GM18951 (cell line): ENCODE measurements around the gene RCOR1.

Experiments used
- POLR2A ChIP-seq: IDR thresholded peaks from 4 replicates; pipeline ENCODE4 v1.6.1; 2011; ENCODE audit warnings: mild to moderate bottlenecking; ENCODE audit not compliant: insufficient read length, insufficient read depth; ENCODE audit errors: extremely low read depth
- in situ Hi-C: fragments of 300-500 bp; cut with MboI; formaldehyde crosslinking; loops from one replicate; pipeline ENCODE4 v1.12.0; 2022; ENCODE audit warnings: low sequenced_read_pairs, mixed read lengths, inconsistent platforms; ENCODE audit not compliant: unreplicated experiment

Gene RCOR1

DNA sequence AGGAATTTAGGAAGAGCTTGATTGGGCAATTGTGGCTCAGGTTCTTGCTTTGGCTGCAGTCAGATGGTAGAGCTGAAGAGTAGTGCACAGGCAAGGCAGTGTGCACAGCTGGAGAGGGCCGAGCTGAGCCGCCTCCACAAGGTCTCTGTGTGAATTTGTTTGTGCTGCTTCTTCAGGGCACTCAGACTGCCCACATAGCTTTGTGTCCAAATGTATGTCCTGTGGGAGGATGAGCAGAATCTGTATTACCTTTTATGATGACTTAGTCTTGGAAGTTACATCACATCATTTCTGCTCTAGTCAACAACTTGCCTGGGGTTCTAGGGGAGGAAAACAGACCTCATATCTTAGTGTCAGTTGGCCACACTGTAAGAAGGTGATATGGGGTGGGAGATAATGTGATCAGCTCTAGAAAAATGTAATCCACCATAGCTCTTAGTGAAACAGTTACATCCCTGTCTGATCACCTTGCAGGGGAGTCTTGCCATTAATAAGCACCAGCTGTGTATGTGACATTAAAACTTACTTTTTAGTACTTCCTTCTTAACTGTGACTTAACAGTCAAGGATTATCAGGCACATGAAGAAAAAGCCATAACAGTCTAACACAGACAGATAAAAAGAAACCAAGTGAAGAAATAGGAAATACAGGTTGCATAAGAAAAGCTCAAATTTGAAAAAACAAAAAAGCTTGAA, 53.4 kb downstream of the RCOR1 start:
- TF ChIP-seq POLR2A = no peak
- in situ Hi-C loops = no loop called here

DNA sequence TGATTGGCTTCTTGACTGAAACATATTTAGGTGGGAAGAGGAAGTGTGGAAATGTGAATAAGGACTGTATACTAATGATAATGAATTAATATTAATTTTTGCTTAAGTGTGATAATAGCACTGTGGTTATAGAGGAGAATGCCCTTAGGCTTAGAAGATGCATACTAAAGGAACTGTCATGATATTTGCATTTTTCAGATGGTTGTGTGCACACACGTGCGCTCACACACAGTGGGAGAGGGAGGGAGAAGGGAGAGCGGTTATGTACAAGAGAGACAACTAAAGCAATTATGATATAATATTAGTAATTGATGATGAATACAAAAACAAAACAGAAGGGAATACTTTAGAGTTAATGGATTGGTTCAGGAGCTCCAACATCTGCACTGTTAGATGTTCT, 54.2 kb downstream of the RCOR1 start:
- TF ChIP-seq POLR2A = no peak
- in situ Hi-C loops = no loop called here

DNA sequence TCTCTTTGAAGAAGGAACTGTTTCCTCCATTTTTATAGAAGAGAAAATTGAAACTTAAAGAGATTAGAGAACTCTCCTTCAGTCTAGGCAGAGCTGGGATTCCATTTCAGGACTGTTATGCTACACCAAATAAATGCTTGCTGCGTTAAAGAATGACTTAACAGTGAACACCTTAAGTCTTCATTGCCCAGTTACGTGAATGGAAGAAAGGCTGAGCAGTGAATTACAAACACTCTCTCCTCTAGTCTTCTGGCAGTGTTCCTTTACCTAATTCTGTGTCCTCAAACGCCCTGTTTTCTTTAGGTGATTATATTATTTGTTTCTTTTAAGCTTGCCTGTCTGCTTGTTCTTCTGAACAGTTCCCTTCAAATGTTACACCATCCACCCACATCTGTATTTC, 59.7 kb downstream of the RCOR1 start:
- in situ Hi-C loops = no loop called here

DNA sequence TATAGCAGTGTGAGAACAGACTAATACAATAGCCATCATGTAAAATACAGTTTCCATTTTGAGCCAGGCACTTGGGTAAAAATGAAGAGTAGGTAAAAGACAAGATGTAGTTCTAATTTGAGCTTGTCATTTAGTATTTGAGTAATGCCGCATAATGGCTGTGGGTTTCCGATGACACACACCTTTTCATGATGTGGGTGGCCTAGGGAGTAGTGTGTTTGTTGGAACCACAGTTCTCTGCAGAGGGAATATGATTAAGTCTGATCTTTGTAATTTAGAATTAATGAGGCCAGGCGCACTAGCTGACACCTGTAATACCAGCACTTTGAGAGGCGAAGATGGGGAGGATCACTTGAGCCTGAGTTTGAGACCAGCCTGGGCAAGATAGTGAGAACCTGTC, 61.8 kb downstream of the RCOR1 start:
- TF ChIP-seq POLR2A = no peak
- in situ Hi-C loops = no loop called here

More for the DNA sequence above, 59.7 kb downstream of the RCOR1 start:
- no peak for TF ChIP-seq POLR2A

DNA sequence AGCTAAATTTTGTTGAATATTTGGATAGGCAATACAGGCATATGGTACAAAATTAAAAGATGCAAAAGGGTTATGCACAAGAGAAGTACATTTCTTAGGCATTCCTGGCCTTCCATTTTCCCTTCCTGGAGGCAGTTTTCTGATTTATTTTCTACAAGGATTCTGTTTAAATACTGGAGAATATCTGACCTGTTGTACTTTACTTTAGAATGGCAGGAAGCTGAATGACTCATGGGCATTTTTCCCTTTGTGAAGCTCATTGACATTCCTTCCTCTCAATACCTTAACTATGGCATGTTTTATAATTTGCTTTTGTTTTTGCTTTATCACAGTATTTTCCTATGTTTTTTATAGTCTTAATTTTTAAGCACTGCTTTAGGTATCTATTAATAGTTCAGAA, 62.7 kb downstream of the RCOR1 start:
- no peak for TF ChIP-seq POLR2A
- in situ Hi-C loops = no loop called here

DNA sequence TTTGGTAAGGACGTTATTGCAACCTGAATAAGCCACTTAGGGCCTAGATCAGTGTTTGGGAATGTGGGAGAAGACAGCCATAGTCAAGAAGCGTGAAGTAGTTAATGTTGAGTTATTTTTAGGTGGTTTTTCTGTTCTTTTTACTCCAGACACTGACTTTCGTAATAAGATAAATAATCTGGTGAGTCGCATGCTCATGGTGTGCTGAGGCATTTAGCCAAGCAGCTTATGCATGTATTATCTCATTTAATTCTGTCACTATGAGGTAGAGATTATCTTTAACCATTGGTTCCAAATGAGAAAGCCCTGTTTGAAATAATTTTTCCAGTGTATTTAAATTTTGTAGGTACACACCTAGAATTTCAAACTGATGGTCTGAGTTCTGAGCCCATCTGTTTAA, 67.3 kb downstream of the RCOR1 start:
- no peak for TF ChIP-seq POLR2A
- in situ Hi-C loops = no loop called here

DNA sequence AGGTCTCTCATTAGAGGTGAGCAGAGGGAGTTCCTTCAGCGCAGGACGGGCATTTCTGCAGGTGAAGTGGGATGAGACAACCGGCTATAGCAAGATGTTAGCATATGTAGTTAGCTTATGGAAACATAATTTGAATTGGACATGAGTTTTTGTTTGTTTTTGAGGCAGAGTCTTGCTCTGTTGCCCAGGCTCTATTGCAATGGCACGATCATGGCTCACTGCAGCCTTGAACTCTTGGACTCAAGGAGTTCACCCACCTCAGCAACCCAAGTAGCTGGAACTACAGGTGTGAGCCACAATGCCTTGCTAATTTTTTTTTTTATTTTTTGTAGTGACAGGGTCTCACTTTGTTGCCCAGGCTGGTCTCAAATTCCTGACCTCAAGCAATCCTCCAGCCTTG, 69.2 kb downstream of the RCOR1 start:
- in situ Hi-C loops = no loop called here

DNA sequence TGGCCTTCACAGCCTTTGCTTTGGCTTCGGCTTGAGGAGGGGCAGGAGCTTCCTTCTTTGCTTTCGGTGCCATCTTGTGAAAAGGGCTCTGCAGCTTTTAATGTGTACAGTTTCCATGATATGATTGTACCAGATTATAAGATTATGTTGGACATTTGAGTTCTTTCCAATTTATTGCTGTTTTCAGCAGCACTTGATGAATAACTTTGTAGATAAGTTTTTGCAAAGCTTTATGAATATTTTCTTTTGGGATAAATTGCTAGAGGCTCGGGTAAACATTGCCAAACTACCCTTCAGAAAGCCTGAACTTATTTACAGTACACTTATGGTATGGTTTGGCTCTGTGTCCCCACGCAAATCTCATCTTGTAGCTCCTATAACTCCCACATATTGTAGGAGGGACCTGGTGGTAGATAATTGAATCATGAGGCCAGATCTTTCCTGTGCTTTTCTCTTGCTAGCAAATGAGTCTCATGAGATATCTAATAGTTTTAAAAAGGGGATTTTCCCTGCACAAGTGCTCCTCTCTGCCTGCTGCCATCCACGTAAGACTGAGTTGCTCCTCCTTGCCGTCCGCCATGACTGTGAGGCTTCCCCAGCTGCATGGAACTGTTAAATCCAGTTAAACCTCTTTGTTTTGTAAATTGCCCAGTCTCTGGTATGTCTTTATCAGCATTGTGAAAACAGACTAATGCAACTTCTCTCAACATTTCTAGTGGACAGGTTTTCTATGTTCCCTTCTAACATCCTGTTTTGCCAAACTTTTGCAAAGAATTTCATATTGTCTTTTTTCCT, 70.4 kb downstream of the RCOR1 start:
- in situ Hi-C loops = no loop called here
- TF ChIP-seq POLR2A = no peak

More for the DNA sequence above, 69.2 kb downstream of the RCOR1 start:
- no peak for TF ChIP-seq POLR2A

DNA sequence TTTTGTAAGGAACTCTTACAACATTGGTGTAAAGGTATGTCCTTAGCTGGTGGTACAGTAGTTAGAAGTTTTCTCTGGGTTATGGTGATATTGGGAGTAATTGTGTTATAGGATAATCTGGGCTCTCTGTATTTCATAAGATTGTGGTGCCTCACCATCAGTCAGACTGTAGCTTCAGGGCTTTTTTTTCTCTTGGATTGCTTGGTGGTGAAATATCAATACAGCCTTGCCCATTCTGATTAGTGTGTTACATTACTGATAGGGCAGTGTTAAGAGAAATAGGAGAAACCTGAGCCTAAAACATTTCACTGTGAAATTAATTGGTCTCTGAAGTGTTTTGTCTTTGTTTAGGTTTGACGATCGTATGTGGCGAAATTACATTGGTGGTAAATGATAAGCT, 71.0 kb downstream of the RCOR1 start:
- in situ Hi-C loops = no loop called here

DNA sequence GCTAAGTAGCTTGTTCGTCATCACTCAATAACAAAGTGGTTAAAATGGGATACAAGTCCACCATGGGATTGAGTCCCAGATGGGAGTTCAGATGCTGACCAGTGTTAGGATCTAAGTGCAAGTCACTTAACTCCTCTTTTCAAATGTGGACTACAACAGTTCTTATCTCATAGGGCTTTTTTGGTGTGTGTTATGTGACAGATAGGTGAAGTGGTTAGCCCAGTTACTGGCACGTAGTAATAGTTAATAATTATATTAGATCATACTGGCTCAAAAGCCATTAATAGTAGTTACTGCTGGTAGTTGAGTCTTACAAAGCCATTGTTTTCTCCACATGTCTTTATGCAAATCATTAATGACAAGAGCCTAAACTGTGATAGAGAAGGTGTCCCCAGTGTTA, 73.2 kb downstream of the RCOR1 start:
- in situ Hi-C loops = no loop called here
- TF ChIP-seq POLR2A = no peak

More for the DNA sequence above, 71.0 kb downstream of the RCOR1 start:
- TF ChIP-seq POLR2A = no peak

DNA sequence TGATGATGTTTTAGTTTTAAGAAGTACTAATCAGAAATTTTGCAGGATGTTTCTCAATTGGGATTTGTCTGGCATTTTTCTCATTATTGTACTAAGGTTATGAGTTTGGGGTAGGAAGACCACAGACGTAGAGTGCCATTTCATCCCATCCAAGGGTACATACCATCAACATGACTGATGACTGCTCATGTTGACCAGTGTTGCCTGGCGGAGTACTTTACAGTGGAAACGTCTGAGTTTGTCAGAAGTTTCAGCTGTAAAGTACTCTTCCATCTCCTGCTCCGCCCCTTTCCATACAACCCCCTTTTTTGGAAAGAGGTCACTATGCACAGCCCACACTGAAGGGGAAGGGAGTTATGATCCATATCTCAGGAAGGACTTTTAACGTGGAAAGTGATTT, 74.2 kb downstream of the RCOR1 start:
- in situ Hi-C loops = no loop called here
- TF ChIP-seq POLR2A = no peak

DNA sequence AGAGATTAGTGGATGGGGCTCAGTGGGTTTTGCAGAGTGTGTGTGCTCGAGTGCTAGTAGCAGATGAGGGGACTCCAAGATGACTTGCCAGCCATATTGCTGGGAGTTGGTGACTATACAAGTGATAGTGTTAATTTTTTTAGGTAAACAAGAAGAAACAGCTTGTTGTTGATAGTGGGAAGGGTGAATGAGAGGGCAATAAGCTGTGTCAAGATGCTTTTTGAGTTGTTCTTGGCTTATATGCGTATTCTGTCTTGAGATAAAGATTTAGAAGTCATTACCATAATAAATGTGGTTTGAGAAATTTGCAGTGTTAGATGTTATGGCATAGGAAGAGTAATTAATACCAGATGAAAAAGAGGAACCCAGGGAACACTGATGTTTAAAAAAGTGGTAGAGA, 75.3 kb downstream of the RCOR1 start:
- in situ Hi-C loops = no loop called here
- no peak for TF ChIP-seq POLR2A

DNA sequence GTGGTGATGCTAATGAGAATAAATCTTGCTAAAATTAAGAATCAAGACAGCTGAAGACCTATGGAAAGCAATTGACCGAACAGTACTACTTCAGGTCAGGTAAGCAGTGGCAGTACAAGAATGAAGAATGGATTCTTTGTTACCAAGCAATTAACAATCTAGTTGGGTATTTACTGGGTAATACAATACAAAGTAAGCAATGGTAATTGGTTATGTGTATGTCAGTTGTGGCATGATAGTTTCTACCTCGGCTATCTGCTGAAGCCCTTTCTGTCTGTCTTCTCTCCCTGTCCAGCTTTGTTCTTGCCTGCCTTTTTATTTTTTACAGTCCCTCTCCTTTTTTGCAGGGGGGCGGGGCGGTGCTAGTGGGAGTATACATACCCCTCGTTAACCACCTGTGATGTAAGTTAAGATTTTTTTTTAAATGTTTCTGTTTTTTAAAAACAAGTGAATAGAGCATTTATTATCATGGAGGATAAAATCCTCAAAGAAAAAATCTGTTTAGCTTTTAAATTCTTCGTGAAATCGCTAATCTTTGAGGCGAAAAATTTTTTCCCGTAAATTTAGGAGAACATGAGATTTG, 75.9 kb downstream of the RCOR1 start:
- TF ChIP-seq POLR2A = no peak
- in situ Hi-C loops = no loop called here

DNA sequence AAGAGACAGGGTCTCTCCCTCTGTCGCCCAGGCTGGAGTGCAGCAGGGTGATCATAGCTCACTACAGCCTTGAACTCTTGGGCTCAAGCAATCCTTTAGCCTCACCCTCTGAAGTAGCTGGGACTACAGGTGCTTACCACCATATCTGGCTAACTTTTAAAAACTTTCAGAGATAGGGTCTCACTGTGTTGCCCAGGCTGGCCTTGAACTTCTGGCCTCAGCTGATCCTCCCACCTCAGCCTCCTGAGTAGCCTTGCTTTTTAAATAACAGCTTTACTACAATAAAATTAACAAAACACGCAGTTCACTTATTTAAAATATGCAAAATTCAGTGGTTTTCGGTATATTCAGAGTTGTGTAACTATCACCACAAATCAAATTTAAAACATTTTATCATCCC, 79.0 kb downstream of the RCOR1 start:
- no peak for TF ChIP-seq POLR2A
- in situ Hi-C loops = no loop called here
